PFSK-1 (cell line): ENCODE results near the gene GMCL2.

Experiments used
- FOXP2 ChIP-seq: optimal IDR thresholded peaks from 2 replicates; pipeline ENCODE3; 2011; ENCODE audit warnings: borderline replicate concordance, control low read depth, inconsistent platforms; ENCODE audit not compliant: insufficient read depth; ENCODE audit errors: extremely low read length, extremely low read depth
- POLR2AphosphoS5 ChIP-seq: IDR thresholded peaks from 2 replicates; pipeline ENCODE4 v1.6.1; 2012; ENCODE audit warnings: low read depth, mild to moderate bottlenecking, control low read depth, low read length, moderate library complexity
- REST ChIP-seq, 2 experiments: IDR thresholded peaks; 2 replicates each; pipeline versions ENCODE4 v1.6.1 to v1.8.0; 2011 to 2012; ENCODE audit warnings: low read depth in 2 of 2, low read length in 2 of 2, control low read depth in 1 of 2, inconsistent platforms in 1 of 2, mild to moderate bottlenecking in 1 of 2, moderate library complexity in 1 of 2; ENCODE audit not compliant: insufficient read depth in 1 of 2
- SIN3A ChIP-seq: IDR thresholded peaks from 2 replicates; pipeline ENCODE4 v1.6.1; 2012; ENCODE audit warnings: mild to moderate bottlenecking, low read length, moderate library complexity, borderline replicate concordance; ENCODE audit not compliant: insufficient read depth
- TAF1 ChIP-seq: IDR thresholded peaks from 2 replicates; pipeline ENCODE4 v1.6.1; 2012; ENCODE audit warnings: low read length, control low read depth, borderline replicate concordance; ENCODE audit not compliant: insufficient read depth

Gene GMCL2

GRCh38 chr5:178208540-178209227 is 21.5 kb upstream of the GMCL2 start:
- TF ChIP-seq POLR2AphosphoS5, result no peak; the same call in 1 of the 2 replicates
- TF ChIP-seq TAF1, result no peak
- TF ChIP-seq SIN3A, result no peak
- TF ChIP-seq FOXP2, result no peak
- TF ChIP-seq REST (IDR thresholded peaks at IDR 0.05; ENCODE audit: insufficient read depth in 1 of 2, low read depth in 2 of 2, low read length in 2 of 2), result no peak

GRCh38 chr5:178207917-178208280 is 20.7 kb upstream of the GMCL2 start:
- TF ChIP-seq SIN3A, result no peak
- TF ChIP-seq POLR2AphosphoS5, result no peak
- TF ChIP-seq FOXP2, result no peak
- no peak for TF ChIP-seq TAF1
- no peak for TF ChIP-seq REST (IDR thresholded peaks at IDR 0.05; ENCODE audit: insufficient read depth in 1 of 2, low read depth in 2 of 2, low read length in 2 of 2)

- TF ChIP-seq REST (IDR thresholded peaks at IDR 0.05; ENCODE audit: insufficient read depth in 1 of 2, low read depth in 2 of 2, low read length in 2 of 2) (no peak), POLR2AphosphoS5 (0 out of 2 replicates have a peak, but pooled peaks have one; percentile 29)
Observed at GRCh38 chr5:178207183-178207916, 20.2 kb upstream of the GMCL2 start.

GRCh38 chr5:178206166-178207101 is 19.3 kb upstream of the GMCL2 start:
- peak; percentile 17 for TF ChIP-seq POLR2AphosphoS5
- TF ChIP-seq SIN3A, result no peak

GRCh38 chr5:178205749-178206047 is 18.5 kb upstream of the GMCL2 start:
- TF ChIP-seq TAF1, result no peak
- TF ChIP-seq POLR2AphosphoS5, result no peak
- TF ChIP-seq SIN3A, result no peak
- no peak for TF ChIP-seq FOXP2
- no peak for TF ChIP-seq REST (IDR thresholded peaks at IDR 0.05; ENCODE audit: insufficient read depth in 1 of 2, low read depth in 2 of 2, low read length in 2 of 2)
